Measurements from ENCODE around the gene IL2RG.

The IL2RG gene

GRCh38 chrX:71111141-71111843 is at the start of gene IL2RG:
IL2RG (minus strand) TSS chrX:71111577; CDS start chrX:71111539, 38 bp downstream.
- TF ChIP-seq CTCF (IDR thresholded peaks at IDR 0.05; ENCODE audit: extremely low read depth, missing control alignments) = no peak
- DNase-seq (ENCODE audit: low spot score) = peak; percentile 70

- TF ChIP-seq CTCF (IDR thresholded peaks at IDR 0.05; ENCODE audit: extremely low read depth, missing control alignments) = no peak
These were observed 49.1 kb upstream of the IL2RG start for GRCh38 chrX:71160475-71160874.

GRCh38 chrX:71159335-71159734 is 48.0 kb upstream of the IL2RG start:
- no peak for TF ChIP-seq CTCF (IDR thresholded peaks at IDR 0.05; ENCODE audit: extremely low read depth, missing control alignments)
- DNase-seq (ENCODE audit: low spot score) = no peak

More at GRCh38 chrX:71160475-71160874, 49.1 kb upstream of the IL2RG start:
- no peak for DNase-seq (ENCODE audit: low spot score)

- DNase-seq (ENCODE audit: low spot score) = no peak
- TF ChIP-seq CTCF (IDR thresholded peaks at IDR 0.05; ENCODE audit: extremely low read depth, missing control alignments) = no peak
These were observed 47.2 kb upstream of the IL2RG start for GRCh38 chrX:71158603-71159002.

GRCh38 chrX:71154641-71155040 is 43.3 kb upstream of the IL2RG start:
- no peak for DNase-seq (ENCODE audit: low spot score)

GRCh38 chrX:71154196-71154595 is 42.8 kb upstream of the IL2RG start:
- no peak for DNase-seq (ENCODE audit: low spot score)
- no peak for TF ChIP-seq CTCF (IDR thresholded peaks at IDR 0.05; ENCODE audit: extremely low read depth, missing control alignments)

More at GRCh38 chrX:71154641-71155040, 43.3 kb upstream of the IL2RG start:
- TF ChIP-seq CTCF (IDR thresholded peaks at IDR 0.05; ENCODE audit: extremely low read depth, missing control alignments) = no peak

- no peak for TF ChIP-seq CTCF (IDR thresholded peaks at IDR 0.05; ENCODE audit: extremely low read depth, missing control alignments)
- no peak for DNase-seq (ENCODE audit: low spot score)
These were observed 40.0 kb upstream of the IL2RG start for GRCh38 chrX:71151366-71151765.

Measured in GM20000 (cell line).